Measurements from ENCODE around the gene C1QL1. TPM values are rescaled to one million over a fixed set of nuclear protein-coding genes. Genes with fewer than 3 reads are reported as not detected.
A peak's percentile ranks its signal among the peaks of the same experiment; 100 is the strongest.

C1QL1 gene
- polyA plus RNA-seq, 1 donor from 2014 or later, result not detected

GRCh38 chr17:44933824-44934744 is 34.0 kb downstream of the C1QL1 start:
- H3K9me3 Mint-ChIP-seq, result peaks cover 0 to 4% (median 0%) of the 10 kb centered on the region in 3 donors
- H3K4me3 Mint-ChIP-seq, result no peak overlapping the region

GRCh38 chr17:44932787-44933097 is 35.4 kb downstream of the C1QL1 start:
- Mint-ChIP-seq H3K36me3 (no peaks in the 10 kb centered on the region), H3K9me3 (no peaks in the 10 kb centered on the region), H3K4me1 (no peaks in the 10 kb centered on the region), H3K27me3 (no peaks in the 10 kb centered on the region), H3K4me3 (no peak overlapping the region), H3K27ac (no peak overlapping the region)

More at GRCh38 chr17:44933824-44934744, 34.0 kb downstream of the C1QL1 start:
- H3K4me1 Mint-ChIP-seq, result no peaks in the 10 kb centered on the region
- no peak overlapping the region for H3K27ac Mint-ChIP-seq
- H3K27me3 Mint-ChIP-seq, result no peaks in the 10 kb centered on the region
- no peaks in the 10 kb centered on the region for H3K36me3 Mint-ChIP-seq

- no peaks in the 10 kb centered on the region for H3K4me1 Mint-ChIP-seq
- H3K27ac Mint-ChIP-seq, result no peak overlapping the region
- H3K9me3 Mint-ChIP-seq, result no peaks in the 10 kb centered on the region
- no peaks in the 10 kb centered on the region for H3K36me3 Mint-ChIP-seq
- H3K27me3 Mint-ChIP-seq, result no peaks in the 10 kb centered on the region
- H3K4me3 Mint-ChIP-seq, result peak overlapping the region in 1 of 4 donors; percentile 60
These were observed 35.9 kb downstream of the C1QL1 start for GRCh38 chr17:44932096-44932786.

GRCh38 chr17:44931376-44931775 is 36.7 kb downstream of the C1QL1 start:
- no peaks in the 10 kb centered on the region for H3K36me3 Mint-ChIP-seq
- no peaks in the 10 kb centered on the region for H3K27me3 Mint-ChIP-seq
- no peak overlapping the region for H3K4me3 Mint-ChIP-seq
- peak overlapping the region in 1 of 3 donors; percentile 50 for H3K27ac Mint-ChIP-seq
- H3K4me1 Mint-ChIP-seq, result no peaks in the 10 kb centered on the region
- H3K9me3 Mint-ChIP-seq, result no peaks in the 10 kb centered on the region

GRCh38 chr17:44930667-44931066 is 37.4 kb downstream of the C1QL1 start:
- Mint-ChIP-seq H3K4me1 (no peaks in the 10 kb centered on the region), H3K27ac (no peak overlapping the region), H3K4me3 (no peak overlapping the region), H3K36me3 (no peaks in the 10 kb centered on the region), H3K9me3 (no peaks in the 10 kb centered on the region), H3K27me3 (no peaks in the 10 kb centered on the region)

GRCh38 chr17:44928950-44929720 is 39.0 kb downstream of the C1QL1 start:
- Mint-ChIP-seq H3K9me3 (no peaks in the 10 kb centered on the region), H3K4me1 (no peaks in the 10 kb centered on the region), H3K4me3 (no peak overlapping the region)

DNA sequence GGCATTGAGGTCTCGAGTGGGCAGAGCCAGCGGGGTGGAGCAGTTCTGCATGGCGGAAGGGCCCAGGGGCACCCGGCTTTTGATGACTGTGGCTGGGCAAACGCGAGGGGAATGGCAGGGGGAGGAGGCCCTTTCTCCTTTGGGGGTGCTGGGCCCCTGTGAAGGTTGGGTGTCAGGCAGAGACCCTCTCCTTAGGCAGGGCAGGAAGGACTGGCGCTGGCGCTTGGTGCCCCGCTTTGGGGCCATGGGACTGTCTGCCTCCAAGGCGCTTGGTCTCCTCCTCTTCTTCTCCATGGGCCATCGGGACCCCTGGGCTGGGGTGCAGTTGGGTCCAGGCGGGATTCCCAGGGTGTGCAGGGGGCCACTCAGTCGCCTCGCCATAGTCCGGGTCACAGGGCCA is 40.0 kb downstream of the C1QL1 start:
- Mint-ChIP-seq H3K4me1 (no peaks in the 10 kb centered on the region), H3K36me3 (no peaks in the 10 kb centered on the region), H3K9me3 (no peaks in the 10 kb centered on the region), H3K27ac (no peak overlapping the region), H3K4me3 (no peak overlapping the region), H3K27me3 (peaks cover 1% of the 10 kb centered on the region)

More at GRCh38 chr17:44928950-44929720, 39.0 kb downstream of the C1QL1 start:
- Mint-ChIP-seq H3K36me3 (no peaks in the 10 kb centered on the region), H3K27ac (no peak overlapping the region), H3K27me3 (no peaks in the 10 kb centered on the region)

GRCh38 chr17:44927696-44928095 is 40.4 kb downstream of the C1QL1 start:
- H3K27ac Mint-ChIP-seq, result no peak overlapping the region
- H3K27me3 Mint-ChIP-seq, result peaks cover 2% of the 10 kb centered on the region

GRCh38 chr17:44926821-44927525 is 41.1 kb downstream of the C1QL1 start:
- Mint-ChIP-seq H3K27ac (no peak overlapping the region), H3K27me3 (peaks cover 3% of the 10 kb centered on the region), H3K4me3 (no peak overlapping the region), H3K4me1 (no peaks in the 10 kb centered on the region), H3K36me3 (no peaks in the 10 kb centered on the region), H3K9me3 (no peaks in the 10 kb centered on the region)

More at GRCh38 chr17:44927696-44928095, 40.4 kb downstream of the C1QL1 start:
- no peaks in the 10 kb centered on the region for H3K9me3 Mint-ChIP-seq
- H3K4me1 Mint-ChIP-seq, result no peaks in the 10 kb centered on the region
- no peak overlapping the region for H3K4me3 Mint-ChIP-seq
- no peaks in the 10 kb centered on the region for H3K36me3 Mint-ChIP-seq

- Mint-ChIP-seq H3K27me3 (peaks cover 8% of the 10 kb centered on the region), H3K9me3 (no peaks in the 10 kb centered on the region), H3K4me3 (no peak overlapping the region), H3K27ac (no peak overlapping the region), H3K4me1 (no peaks in the 10 kb centered on the region), H3K36me3 (no peaks in the 10 kb centered on the region)
These were observed 42.1 kb downstream of the C1QL1 start for GRCh38 chr17:44925731-44926697.

DNA sequence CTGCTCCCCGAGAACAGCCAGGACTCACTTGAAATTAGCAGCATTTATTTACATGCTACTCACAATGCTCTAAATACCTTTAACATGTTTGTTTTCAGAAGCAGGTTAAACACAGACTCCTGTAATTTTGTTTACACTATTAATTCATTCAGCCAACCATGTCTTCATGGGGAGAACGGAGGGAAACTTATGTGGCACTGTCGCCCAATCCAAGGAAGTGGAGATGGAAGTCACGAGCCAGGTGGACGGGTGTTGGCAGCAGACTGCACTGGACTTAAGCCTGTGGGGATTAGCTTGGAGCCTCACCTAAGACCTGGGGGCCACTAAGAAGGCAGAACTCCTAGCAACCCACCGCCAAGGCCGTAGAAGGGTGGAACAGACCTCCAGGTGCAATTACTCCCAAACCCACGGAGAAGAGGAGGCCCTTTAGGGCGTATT is 44.0 kb downstream of the C1QL1 start:
- no peak overlapping the region for H3K4me3 Mint-ChIP-seq
- H3K9me3 Mint-ChIP-seq, result no peaks in the 10 kb centered on the region
- no peaks in the 10 kb centered on the region for H3K36me3 Mint-ChIP-seq
- H3K27ac Mint-ChIP-seq, result no peak overlapping the region
- H3K4me1 Mint-ChIP-seq, result peaks cover 6 to 11% (median 9%) of the 10 kb centered on the region in 3 donors
- peaks cover 10% of the 10 kb centered on the region for H3K27me3 Mint-ChIP-seq

DNA sequence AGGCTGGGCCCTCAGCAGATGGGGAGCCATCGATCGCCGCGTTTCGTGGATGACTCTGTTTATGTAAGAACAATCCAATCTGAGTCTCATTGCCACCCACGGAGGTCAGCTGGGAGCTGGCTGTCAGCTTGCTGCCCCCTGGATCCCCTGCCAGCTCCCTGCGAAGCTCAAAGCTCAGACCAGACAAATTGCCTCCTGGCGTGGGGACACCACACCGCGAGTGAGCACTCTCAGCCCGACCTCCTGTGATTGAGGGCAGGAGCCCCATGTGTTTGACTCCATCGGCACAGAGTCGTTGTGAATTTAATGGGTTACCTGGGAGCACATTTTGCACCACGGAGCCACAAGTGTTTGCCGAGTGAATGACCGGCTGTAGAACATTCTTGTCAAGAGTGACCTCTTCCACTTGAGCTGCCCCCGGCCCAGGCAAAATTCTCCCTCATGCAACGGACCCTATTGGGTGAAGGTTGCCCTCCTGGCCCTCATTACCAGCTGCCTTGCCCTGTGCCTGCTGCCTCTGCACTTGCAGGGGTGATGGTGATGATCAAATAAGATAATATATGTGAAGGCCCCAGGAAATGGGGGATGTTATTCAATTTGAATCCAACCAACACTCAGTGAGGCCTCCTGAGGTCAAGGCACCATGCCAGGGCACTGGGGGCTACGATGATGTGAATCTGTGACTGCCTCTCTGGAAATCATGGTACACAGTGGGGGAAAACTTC is 45.2 kb downstream of the C1QL1 start:
- H3K36me3 Mint-ChIP-seq, result no peaks in the 10 kb centered on the region
- H3K27me3 Mint-ChIP-seq, result peaks cover 10% of the 10 kb centered on the region
- H3K4me1 Mint-ChIP-seq, result peaks cover 6 to 11% (median 9%) of the 10 kb centered on the region in 3 donors
- H3K9me3 Mint-ChIP-seq, result no peaks in the 10 kb centered on the region
- H3K4me3 Mint-ChIP-seq, result no peak overlapping the region
- no peak overlapping the region for H3K27ac Mint-ChIP-seq

GRCh38 chr17:44922136-44922535 is 46.0 kb downstream of the C1QL1 start:
- H3K36me3 Mint-ChIP-seq, result no peaks in the 10 kb centered on the region
- no peaks in the 10 kb centered on the region for H3K9me3 Mint-ChIP-seq
- peaks cover 10% of the 10 kb centered on the region for H3K27me3 Mint-ChIP-seq
- no peak overlapping the region for H3K4me3 Mint-ChIP-seq
- H3K4me1 Mint-ChIP-seq, result peaks cover 6 to 11% (median 9%) of the 10 kb centered on the region in 3 donors
- H3K27ac Mint-ChIP-seq, result peak overlapping the region in 1 of 3 donors; percentile 43

All from IgD-negative memory B cell (primary cell).